NK-92 (cell line): ENCODE results near the gene TTC33.
"Not testable (repeated sequence)": the region's sequence is repeated elsewhere in the genome, so short reads cannot be mapped to it uniquely, and the experiment has no call there.

Source experiments
- DNase-seq: peaks from one replicate; lab custom pipeline; 2025; ENCODE audit not compliant: unreplicated experiment; lab: John Stamatoyannopoulos, UW

TTC33 gene

GRCh38 chr5:40615586-40616170 is 140.1 kb downstream of the TTC33 start:
- DNase-seq = no peak

DNA sequence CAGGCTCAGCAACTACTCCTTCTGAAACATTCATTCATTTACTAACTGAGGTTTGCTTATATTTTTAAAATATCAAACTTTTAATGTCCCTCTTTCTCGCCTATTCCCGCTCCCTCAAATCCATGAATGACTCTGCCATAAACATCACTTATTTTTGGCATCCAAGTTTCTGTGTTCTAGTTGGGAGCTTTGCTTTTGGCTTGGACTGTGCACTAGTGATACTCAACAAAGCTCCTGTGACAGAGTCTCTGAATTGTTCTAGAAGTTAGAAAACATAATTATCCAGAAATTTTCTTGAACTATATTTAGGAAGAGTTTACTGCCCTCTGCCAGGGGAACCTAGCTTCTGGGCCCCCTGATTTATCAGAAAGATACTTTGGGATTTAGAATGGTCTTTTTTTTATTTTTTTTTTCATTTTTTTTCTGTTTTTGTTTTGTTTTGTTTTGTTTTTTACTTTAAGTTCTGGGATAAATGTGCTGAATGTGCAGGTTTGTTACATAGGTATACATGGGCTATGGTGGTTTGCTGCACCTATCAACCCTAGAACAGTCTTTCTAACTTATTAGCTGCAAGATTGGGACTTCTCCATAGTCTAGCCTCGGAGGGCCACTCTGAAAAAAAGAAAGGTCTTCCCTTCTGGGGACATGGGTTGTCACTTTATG is 140.7 kb downstream of the TTC33 start:
- DNase-seq = no peak

DNA sequence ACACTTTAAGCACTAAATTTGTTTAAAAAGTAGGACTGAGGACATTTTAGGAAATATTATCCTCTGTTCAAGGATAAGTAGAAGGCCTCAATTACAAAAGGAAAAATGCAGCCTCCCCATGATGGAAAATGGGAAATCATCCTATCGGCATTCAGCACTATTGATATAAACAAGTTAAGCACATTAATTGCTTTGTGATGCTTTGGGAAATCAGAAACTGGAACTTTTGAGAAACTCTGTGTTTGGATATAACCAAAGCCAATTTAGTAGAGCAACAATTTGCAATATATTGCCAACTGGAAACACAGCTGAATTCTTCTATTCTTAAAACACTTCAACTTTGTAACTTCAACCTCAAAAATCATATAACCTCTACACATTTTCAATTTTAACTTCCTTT is 141.3 kb downstream of the TTC33 start:
- DNase-seq = no peak

- no peak for DNase-seq
Measured at GRCh38 chr5:40607202-40607601, 148.6 kb downstream of the TTC33 start.

- DNase-seq = no peak
Measured at GRCh38 chr5:40606077-40606765, 149.5 kb downstream of the TTC33 start.

- no peak for DNase-seq
Measured at GRCh38 chr5:40605295-40605958, 150.3 kb downstream of the TTC33 start.

DNA sequence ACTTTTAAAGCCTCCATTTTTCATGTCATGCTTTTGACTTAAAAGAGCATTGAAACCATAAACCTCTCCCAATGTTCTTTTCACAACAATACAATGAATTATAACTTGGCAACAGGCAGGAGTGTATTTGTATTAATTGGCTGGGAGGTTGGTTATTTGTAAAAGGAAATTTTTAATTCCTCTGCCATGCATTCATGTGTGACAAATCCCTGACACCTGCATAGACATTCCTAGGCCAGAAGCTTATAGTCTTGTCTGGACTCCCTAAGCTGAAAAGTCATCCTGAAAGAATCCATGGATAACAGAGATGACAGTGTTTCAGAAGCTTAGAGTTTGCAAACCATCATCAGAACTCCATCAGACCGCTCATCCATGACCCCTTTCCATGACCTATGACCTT is 152.4 kb downstream of the TTC33 start:
- DNase-seq = no peak

DNA sequence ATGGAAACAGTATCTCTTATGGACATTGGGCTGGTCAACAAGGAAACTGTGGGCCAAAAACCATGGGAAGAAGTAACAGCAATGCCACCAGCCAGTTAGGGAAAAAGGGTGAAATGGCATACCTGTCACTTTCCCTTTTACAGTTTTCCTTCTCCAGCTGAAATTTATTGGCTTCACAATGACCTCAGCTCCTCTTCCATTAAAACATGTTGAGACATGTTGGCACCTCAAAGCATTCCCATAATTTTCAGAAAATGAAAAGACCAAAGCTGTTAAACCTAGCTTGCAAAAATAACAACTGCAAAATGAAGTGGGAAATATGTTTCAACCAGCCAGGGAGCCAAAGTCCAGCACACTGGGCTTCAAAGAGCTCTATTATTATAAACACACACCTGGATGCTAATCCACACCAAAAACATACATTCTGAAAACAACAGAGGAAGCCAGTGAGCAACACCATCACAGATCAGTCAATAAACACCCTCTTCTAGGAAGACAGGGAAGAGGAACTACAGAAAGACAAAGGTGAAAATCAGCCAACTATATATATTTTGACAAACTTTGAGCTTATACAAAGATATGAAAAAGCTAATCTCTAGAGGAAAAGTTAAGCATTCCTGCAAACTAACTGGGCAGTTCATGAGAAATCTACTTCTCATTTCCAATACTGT is 154.4 kb downstream of the TTC33 start:
- DNase-seq = no peak

GRCh38 chr5:40600383-40600782 is 155.4 kb downstream of the TTC33 start:
- no peak for DNase-seq

GRCh38 chr5:40599676-40600075 is 156.1 kb downstream of the TTC33 start:
- DNase-seq = no peak

DNA sequence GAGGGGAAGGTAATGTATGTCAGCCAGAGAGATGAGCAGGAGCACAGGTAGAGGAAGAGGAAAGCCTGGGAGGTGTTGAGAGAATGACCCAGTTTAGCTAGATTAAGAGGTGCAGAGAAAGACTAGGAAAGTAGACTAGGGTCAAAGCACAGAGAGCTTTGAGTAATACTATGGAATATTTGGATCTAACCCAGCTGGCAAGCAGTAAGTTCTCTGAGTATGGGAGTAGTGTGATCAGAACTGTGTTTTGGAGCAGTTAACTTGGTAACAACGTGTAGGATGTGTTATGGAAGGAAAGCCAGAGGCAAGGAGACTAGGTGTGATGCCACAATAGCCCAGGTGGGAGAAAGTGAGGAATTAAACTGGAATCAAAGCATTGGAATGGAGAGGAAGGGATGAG is 160.9 kb downstream of the TTC33 start:
- no peak for DNase-seq

DNA sequence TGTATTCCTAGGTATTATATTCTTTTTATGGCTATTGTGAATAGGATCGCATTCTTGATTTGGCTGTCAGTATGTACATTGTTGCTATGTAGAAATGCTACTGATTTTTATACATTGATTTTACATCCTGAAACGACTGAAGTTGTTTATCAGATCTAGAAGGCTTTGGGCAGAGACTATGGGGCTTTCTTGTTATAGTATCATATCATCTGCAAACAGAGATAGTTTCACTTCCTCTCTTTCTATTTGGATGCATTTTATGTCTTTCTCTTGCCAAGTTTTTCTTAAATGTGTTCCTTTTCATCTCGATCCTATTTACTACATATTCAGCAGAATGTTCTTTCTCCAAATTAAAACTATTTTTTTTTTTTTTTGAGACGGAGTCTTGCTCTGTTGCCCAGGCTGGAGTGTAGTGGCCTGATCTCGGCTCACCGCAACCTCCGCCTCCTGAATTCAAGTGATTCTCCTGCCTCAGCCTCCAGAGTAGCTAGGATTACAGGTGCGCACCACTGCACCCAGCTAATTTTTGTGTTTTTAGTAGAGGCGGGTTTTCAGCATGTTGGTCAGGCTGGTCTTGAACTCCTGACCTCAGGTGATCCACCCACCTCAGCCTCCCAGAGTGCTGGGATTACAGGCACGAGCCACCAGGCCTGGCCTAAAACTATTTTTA is 163.9 kb downstream of the TTC33 start:
- not testable (repeated sequence) for DNase-seq

DNA sequence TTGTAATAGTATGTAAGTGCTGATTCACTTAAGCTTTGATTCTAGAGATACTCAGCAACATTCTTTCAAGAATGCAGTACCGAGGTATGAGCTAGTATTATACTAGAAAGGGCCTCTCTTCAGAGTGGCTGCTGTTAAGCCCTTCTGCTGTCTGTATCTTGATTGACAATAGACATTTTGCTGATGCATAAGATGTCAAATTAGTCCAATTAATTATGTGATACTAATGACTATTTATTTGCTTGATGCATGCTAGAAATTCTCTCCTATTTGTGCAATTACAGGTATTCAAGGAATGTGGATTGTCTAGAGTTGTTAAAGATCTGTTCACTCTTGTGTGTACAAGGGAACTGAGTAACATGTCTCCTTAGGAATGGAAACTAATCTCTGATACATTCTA is 168.4 kb downstream of the TTC33 start:
- no peak for DNase-seq

DNA sequence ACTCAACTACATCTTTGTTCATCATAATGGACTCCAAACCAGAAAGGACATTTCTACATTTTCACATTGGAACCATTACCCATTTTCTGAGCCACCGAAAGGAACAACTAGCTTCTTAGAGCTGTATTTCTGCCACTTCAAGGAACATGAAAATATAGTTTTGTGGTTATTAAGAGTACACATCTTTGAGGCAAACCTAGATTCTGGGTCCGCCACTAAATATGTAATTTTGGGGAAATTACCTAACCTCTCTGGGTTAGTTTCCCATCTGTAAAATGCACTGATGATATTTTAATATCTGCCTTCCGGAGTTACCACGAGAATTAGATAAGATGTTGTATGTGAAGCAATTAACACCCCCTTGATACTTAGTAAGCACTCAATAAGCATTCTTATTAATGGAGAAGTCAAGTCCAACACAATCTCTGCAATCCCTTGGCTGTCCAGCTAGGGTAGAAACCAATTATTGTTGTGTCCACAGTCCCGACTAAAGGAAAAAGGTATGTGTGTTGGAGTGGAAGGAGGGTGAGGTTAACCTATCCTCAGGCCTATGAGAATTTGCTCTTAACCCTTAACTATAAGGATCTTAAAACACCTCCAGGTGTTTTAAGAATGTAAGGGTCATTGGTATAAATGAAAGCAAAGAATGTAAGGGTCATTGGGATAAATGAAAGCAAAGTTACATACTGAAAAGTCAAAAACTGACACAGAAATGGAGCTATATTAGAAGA is 170.1 kb downstream of the TTC33 start:
- DNase-seq = no peak

DNA sequence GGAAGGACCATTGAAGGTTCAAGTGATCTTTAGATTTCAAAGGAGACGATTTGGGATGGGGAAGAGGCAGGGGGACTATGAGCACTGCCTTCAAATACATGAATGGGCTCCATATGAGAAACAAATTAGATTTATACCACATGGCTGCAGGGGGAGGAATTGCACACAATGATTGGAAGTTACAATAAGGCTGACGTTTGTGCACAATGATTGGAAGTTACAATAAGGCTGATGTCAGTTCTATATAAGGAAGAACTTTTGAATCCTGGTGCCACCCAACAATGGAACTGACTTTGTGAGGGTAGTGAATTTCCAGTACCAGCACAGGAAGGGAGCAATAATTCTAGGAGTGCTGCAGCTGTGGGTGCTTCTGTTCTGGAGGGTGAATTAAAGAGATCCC is 171.7 kb downstream of the TTC33 start:
- DNase-seq = no peak

DNA sequence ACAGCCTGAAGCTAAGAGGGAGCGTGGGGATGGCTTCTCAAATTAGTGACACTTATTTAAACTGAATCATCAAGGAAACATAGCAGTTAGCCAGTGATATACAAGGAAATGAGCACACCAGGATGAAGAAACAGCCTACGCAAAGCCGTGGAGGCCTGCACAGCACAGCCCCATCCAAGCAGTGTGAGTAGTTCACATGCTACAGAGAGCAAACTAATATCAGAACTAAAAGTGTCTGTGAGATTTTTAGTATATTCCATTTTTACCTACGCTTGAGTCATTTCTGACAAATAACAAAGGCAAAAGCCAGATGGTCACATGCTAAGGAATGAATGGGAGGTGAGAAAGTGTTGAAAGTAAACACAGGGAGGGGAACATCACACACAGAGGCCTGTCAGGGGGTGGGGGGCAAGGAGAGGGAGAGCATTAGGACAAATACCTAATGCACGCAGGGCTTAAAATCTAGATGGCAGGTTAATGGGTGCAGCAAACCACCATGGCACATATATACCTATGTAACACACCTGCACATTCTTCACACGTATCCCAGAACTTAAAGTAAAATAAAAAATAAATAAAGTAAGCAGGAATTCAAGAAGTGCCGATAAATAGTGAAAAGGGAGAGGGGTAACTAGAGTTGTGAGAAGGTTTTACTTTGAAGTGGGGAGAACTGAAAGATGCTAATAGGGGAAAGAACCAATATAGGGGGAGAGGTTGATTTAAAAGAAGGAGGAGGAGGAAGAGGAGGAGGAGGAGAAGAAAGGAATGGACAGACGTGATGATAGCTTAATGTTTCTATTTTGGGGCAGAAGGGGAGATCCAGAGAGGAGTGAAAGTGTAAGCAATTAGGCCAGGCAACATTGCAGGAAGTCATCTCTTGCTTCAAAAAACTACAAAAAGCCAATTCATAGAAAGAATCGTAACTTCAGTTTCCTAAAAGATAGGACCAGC is 177.0 kb downstream of the TTC33 start:
- no peak for DNase-seq

DNA sequence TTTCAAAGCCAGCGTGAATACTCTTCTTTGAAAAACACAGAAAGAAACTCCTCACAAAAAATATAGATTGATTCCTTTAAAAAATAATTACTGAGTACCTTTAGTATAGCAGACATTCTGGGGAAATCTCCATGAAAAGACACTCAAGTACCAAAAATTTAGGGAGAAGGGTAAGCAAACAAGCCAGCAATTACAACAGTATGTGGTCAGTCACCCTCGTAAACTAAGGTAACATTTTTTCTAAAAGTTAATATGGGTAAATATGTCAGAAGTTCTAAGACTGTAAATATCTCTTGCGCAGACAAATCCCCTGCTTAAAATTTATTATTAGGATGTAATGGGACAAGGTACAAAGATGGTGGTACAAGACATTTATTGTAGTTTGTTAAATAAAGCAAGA is 178.0 kb downstream of the TTC33 start:
- no peak for DNase-seq

GRCh38 chr5:40575921-40576320 is 179.8 kb downstream of the TTC33 start:
- DNase-seq = no peak

- no peak for DNase-seq
Measured at GRCh38 chr5:40575411-40575810, 180.3 kb downstream of the TTC33 start.
